Measurements from ENCODE around the gene FNBP1. TPM values are rescaled to one million over a fixed set of nuclear protein-coding genes. Genes with fewer than 3 reads are reported as not detected.

The FNBP1 gene
- total RNA-seq, 1 experiment from 2014 or later: 36.5 TPM

GRCh38 chr9:129871046-129871445 lies 171.9 kb downstream of the FNBP1 start:
- no peak for DNase-seq
- H3K79me1 ChIP-seq (ENCODE audit: insufficient read depth, low read depth, low read length, poor library complexity, severe bottlenecking): no peaks in the 10 kb centered on the region
- H2BK120ac ChIP-seq (ENCODE audit: low read depth, low read length, poor library complexity, severe bottlenecking): no peak overlapping the region
- no peak overlapping the region for H3T11ph ChIP-seq (ENCODE audit: low read length)
- H3K4me2 ChIP-seq (ENCODE audit: insufficient read depth, insufficient read length, low read length): no peak overlapping the region
- H2BK5ac ChIP-seq (ENCODE audit: insufficient read length, low read length): no peak overlapping the region
- H4K5ac ChIP-seq (ENCODE audit: insufficient read length, low read depth, low read length): no peak overlapping the region
- no peak overlapping the region for H3K56ac ChIP-seq (ENCODE audit: insufficient read length, low read depth, low read length)
- no peak for TF ChIP-seq CTCF (conservative IDR thresholded peaks at IDR 0.05)
- no peak overlapping the region for H3K18ac ChIP-seq (ENCODE audit: insufficient read length, low read depth, low read length)
- H2BK20ac ChIP-seq (ENCODE audit: low read depth, low read length, poor library complexity, severe bottlenecking): no peak overlapping the region
- H3K23me2 ChIP-seq (ENCODE audit: insufficient read length, low read depth, low read length, poor library complexity, severe bottlenecking): no peaks in the 10 kb centered on the region
- no peak overlapping the region for H3K14ac ChIP-seq (ENCODE audit: insufficient read depth, low read length)
- no peak overlapping the region for H2AFZ ChIP-seq (ENCODE audit: low read length)
- H4K91ac ChIP-seq (ENCODE audit: insufficient read length, low read depth, low read length): no peak overlapping the region
- no peaks in the 10 kb centered on the region for H3K27me3 ChIP-seq (ENCODE audit: insufficient read depth, low read length)
- no peak overlapping the region for H2BK12ac ChIP-seq (ENCODE audit: insufficient read length, low read depth, low read length)
- H4K20me1 ChIP-seq (ENCODE audit: control insufficient read depth, insufficient read depth, insufficient read length): no peaks in the 10 kb centered on the region
- no CpG with 5 or more reads among the region's 11 CpGs for WGBS (ENCODE audit: extremely low coverage, insufficient read length, low lambda C conversion rate)
- Mint-ChIP-seq H3K4me1 (0 out of 4 replicates have a peak, but pooled peaks cover 0 to 2% of the 10 kb centered on the region in 2 experiments), H3K4me3 (no peak overlapping the region), H3K9me3 (no peaks in the 10 kb centered on the region), H3K36me3 (ENCODE audit: insufficient read depth in 1 of 3, low read depth in 3 of 3) (peaks cover 2 to 16% (median 15%) of the 10 kb centered on the region in 3 experiments; a peak in 6 of 7 replicates), H3K27me3 (ENCODE audit: low read depth) (no peaks in the 10 kb centered on the region), H3K27ac (no peak overlapping the region; a peak in 1 of 7 replicates)
- H3K4me1 ChIP-seq (ENCODE audit: insufficient read depth, low read length): no peaks in the 10 kb centered on the region
- H3K9me3 ChIP-seq (ENCODE audit: control insufficient read depth, low read depth, low read length): no peaks in the 10 kb centered on the region
- H3K23ac ChIP-seq (ENCODE audit: insufficient read length, low read depth, low read length): no peak overlapping the region
- no peak overlapping the region for H4K8ac ChIP-seq (replicated peaks; ENCODE audit: insufficient read length, low read depth, low read length)
- no peak overlapping the region for H3K9ac ChIP-seq (ENCODE audit: extremely low read depth, insufficient read length, low read length)
- H3K4ac ChIP-seq (ENCODE audit: low read depth, low read length): no peak overlapping the region
- H3K79me2 ChIP-seq (ENCODE audit: insufficient read depth, low read length): no peaks in the 10 kb centered on the region
- no peak overlapping the region for H3K27ac ChIP-seq (ENCODE audit: insufficient read length, low read depth, low read length)
- no peak overlapping the region for H2BK15ac ChIP-seq (ENCODE audit: low read depth, low read length)
- no peak overlapping the region for H2AK5ac ChIP-seq (ENCODE audit: insufficient read length, low read length)
